NT2/D1 (cell line): ENCODE results near the gene VEZT.

Source experiments
- SUZ12 ChIP-seq: IDR thresholded peaks from 2 replicates; pipeline ENCODE4 v1.6.1; 2011; ENCODE audit not compliant: insufficient read length, insufficient read depth; ENCODE audit errors: extremely low read depth
- ZNF274 ChIP-seq: IDR thresholded peaks from 2 replicates; pipeline ENCODE4 v1.6.1; 2011; ENCODE audit warnings: mild to moderate bottlenecking, low read depth, low read length

DNA sequence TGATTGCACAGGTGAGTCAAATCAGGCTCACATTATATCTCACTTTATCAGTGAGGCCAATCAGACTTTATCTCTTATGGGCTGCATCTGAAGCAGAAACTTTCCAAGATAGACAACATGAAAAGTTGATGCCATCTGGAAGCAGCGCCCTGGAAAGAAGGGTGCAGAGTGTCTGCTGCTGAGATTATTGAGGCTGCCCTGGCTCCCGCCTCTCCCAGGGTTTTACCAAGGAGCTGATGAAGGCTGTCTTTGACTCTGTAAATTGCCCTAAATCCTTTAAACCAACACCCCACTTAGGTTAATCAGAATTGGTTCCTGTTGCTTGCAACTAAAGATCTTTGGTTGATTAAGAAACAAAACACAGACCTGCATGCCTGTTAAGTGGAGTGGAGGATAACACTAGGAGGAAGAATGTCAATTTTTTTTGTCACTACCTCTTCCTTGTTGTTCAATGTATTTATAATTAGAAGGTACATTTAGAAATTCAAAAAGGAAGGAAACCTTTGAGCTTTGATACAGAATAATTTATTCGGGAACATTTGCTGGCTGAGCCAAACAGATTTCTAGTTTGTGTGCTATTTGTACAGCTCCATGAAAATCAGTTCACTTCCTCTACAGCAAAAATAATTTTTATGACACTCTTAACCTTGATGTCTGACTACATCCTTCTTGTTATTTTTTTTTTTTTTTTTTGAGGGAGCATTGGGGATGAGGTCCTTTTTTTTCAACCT is 104.1 kb downstream of the VEZT start:
- TF ChIP-seq ZNF274, result no peak
- TF ChIP-seq SUZ12, result no peak
